Lung (tissue), 12 donors: ENCODE results near the gene KLK12. TPM values are rescaled to one million over a fixed set of nuclear protein-coding genes. Genes with fewer than 3 reads are reported as not detected.

Experiments used
- ATAC-seq: fragments of 200-7000 bp; cut with Tn5 transposase; one replicate; pipeline ENCODE4 v1.9.1; 2020; ENCODE audit warnings: moderate number of reproducible peaks; ENCODE audit not compliant: insufficient read depth, low FRiP score
- DNase-seq, 3 donors: peaks; one replicate each; pipeline ENCODE4 v3.0.0-alpha.2; 2013 to 2017
- H3K27ac ChIP-seq, 2 donors: one replicate each; pipeline ENCODE4 v1.5.1; 2013; ENCODE audit warnings: mild to moderate bottlenecking in 2 of 2, moderate library complexity in 2 of 2, control low read depth in 1 of 2, inconsistent platforms in 1 of 2, low read depth in 1 of 2, low read length in 1 of 2
- H3K27me3 ChIP-seq, 3 donors: one replicate each; pipeline ENCODE4 v1.5.1; 2013; ENCODE audit warnings: low read length in 2 of 3; ENCODE audit not compliant: control insufficient read depth in 3 of 3, insufficient read depth in 3 of 3
- H3K36me3 ChIP-seq, 4 donors: one replicate each; pipeline ENCODE4 v1.5.1; 2013; ENCODE audit warnings: low read length in 4 of 4, mild to moderate bottlenecking in 1 of 4, moderate library complexity in 1 of 4; ENCODE audit not compliant: control insufficient read depth in 4 of 4, insufficient read depth in 4 of 4
- H3K4me1 ChIP-seq, 5 donors: one replicate each; pipeline ENCODE4 v1.5.1; 2013; ENCODE audit warnings: low read length in 5 of 5, mild to moderate bottlenecking in 2 of 5, moderate library complexity in 1 of 5; ENCODE audit not compliant: control insufficient read depth in 5 of 5, insufficient read depth in 5 of 5
- H3K4me3 ChIP-seq: one replicate; pipeline ENCODE4 v1.5.1; 2013; ENCODE audit warnings: mild to moderate bottlenecking, control low read depth, moderate library complexity
- H3K9ac ChIP-seq, 2 donors: one replicate each; pipeline ENCODE4 v1.5.1; 2013; ENCODE audit warnings: low read length in 2 of 2, control low read depth in 1 of 2; ENCODE audit not compliant: insufficient read depth in 1 of 2
- H3K9me3 ChIP-seq, 4 donors: one replicate each; pipeline ENCODE4 v1.5.1; 2013; ENCODE audit warnings: low read length in 3 of 4, mild to moderate bottlenecking in 1 of 4, moderate library complexity in 1 of 4; ENCODE audit not compliant: control insufficient read depth in 4 of 4, insufficient read depth in 3 of 4
- WGBS, 2 donors: extraction: QIAGEN DNeasy Blood & Tissue Kit; methylation state at CpG; one replicate each; pipeline ENCODE4 v1.1.7; 2013; 5-methylcytosine and 5-hydroxymethylcytosine counted together
- polyA plus RNA-seq, 2 donors: library from polyadenylated mRNA; stranded (reverse); fragments of 200-250 nt; gene quantifications; one replicate each; pipeline ENCODE4 v1.2.1, GENCODE V29; 2013
- total RNA-seq, 2 donors: library from RNA; depleted of rRNA in 1 of 2; stranded (reverse); fragments of >200 nt in 1 of 2; gene quantifications; one replicate each; pipeline ENCODE4 v1.2.1, GENCODE V29; 2014 to 2021
- TF ChIP-seq, protein P1 (sequence below): IDR thresholded peaks from 2 replicates; pipeline ENCODE4 v1.5.1; 2012; ENCODE audit warnings: mild to moderate bottlenecking; ENCODE audit errors: control extremely low read depth, extremely low read depth
- donor health status: control.
- donor health status: control.
- donor health status: Bipolar disorder and iron deficiency.
- donor health status: healthy.
- donor health status: DM: yes; HTN: yes; CAD: no.

Gene KLK12
- total and polyA plus RNA-seq, 4 donors = 1.9 to 14.4 (median 8.4) TPM

GRCh38 chr19:50982186-50982585 is 52.6 kb downstream of the KLK12 start:
- H3K9me3 ChIP-seq = peaks cover 0 to 4% (median 0%) of the 10 kb centered on the region in 4 donors
- ATAC-seq (no peak), DNase-seq (no peak)
- no peak overlapping the region for H3K4me3 ChIP-seq
- no peaks in the 10 kb centered on the region for H3K36me3 ChIP-seq
- H3K9ac ChIP-seq = no peak overlapping the region
- no peaks in the 10 kb centered on the region for H3K4me1 ChIP-seq
- H3K27ac ChIP-seq = no peak overlapping the region
- TF ChIP-seq, protein P1, sequence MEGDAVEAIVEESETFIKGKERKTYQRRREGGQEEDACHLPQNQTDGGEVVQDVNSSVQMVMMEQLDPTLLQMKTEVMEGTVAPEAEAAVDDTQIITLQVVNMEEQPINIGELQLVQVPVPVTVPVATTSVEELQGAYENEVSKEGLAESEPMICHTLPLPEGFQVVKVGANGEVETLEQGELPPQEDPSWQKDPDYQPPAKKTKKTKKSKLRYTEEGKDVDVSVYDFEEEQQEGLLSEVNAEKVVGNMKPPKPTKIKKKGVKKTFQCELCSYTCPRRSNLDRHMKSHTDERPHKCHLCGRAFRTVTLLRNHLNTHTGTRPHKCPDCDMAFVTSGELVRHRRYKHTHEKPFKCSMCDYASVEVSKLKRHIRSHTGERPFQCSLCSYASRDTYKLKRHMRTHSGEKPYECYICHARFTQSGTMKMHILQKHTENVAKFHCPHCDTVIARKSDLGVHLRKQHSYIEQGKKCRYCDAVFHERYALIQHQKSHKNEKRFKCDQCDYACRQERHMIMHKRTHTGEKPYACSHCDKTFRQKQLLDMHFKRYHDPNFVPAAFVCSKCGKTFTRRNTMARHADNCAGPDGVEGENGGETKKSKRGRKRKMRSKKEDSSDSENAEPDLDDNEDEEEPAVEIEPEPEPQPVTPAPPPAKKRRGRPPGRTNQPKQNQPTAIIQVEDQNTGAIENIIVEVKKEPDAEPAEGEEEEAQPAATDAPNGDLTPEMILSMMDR = no peak
- peaks cover 0 to 9% (median 2%) of the 10 kb centered on the region in 3 donors for H3K27me3 ChIP-seq
- WGBS, 2 donors = 73 to 84% methylated on average over 4 of the region's 4 CpGs

GRCh38 chr19:50981587-50982146 is 53.1 kb downstream of the KLK12 start:
- TF ChIP-seq, protein P1 = no peak
- peaks cover 0 to 9% (median 2%) of the 10 kb centered on the region in 3 donors for H3K27me3 ChIP-seq
- ATAC-seq = no peak

GRCh38 chr19:50980208-50980607 is 54.6 kb downstream of the KLK12 start:
- Histone ChIP-seq H3K9ac (no peak overlapping the region), H3K36me3 (no peaks in the 10 kb centered on the region), H3K4me3 (no peak overlapping the region), H3K27me3 (peaks cover 0 to 9% (median 2%) of the 10 kb centered on the region in 3 donors), H3K27ac (no peak overlapping the region), H3K4me1 (peaks cover 0 to 3% (median 0%) of the 10 kb centered on the region in 5 donors), H3K9me3 (peaks cover 0 to 1% (median 0%) of the 10 kb centered on the region in 4 donors)
- TF ChIP-seq, protein P1 = no peak
- ATAC-seq (no peak), DNase-seq (no peak)
- 59 to 84% methylated on average over 13 of the region's 13 CpGs for WGBS, 2 donors

More at GRCh38 chr19:50981587-50982146, 53.1 kb downstream of the KLK12 start:
- Histone ChIP-seq H3K9ac (no peak overlapping the region), H3K36me3 (no peaks in the 10 kb centered on the region), H3K4me1 (no peaks in the 10 kb centered on the region), H3K9me3 (peaks cover 0 to 4% (median 0%) of the 10 kb centered on the region in 4 donors), H3K27ac (no peak overlapping the region), H3K4me3 (no peak overlapping the region)
- WGBS, 2 donors = 48 to 66% methylated on average over 11 of the region's 11 CpGs
- no peak for DNase-seq

DNA sequence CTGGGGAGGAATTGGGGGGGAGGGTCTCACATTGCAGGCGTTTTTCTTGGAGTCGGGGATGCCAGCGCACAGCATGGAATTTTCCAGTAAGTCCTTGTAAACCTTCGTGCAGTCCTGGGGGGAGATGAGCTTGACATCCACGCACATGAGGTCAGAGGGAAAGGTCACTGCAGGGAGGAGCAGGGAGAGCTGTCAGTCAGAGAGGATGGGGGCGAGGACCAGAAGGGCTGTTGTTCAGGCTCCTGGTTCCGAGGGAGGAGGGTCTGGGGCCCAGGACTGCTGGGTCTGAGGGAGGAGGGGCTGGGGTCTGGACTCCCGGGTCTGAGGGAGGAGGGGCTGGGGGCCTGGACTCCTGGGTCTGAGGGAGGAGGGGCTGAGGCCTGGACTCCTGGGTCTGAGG is 55.0 kb downstream of the KLK12 start:
- 42 to 57% methylated on average over 8 of the region's 8 CpGs for WGBS, 2 donors
- H3K4me1 ChIP-seq = peaks cover 0 to 3% (median 0%) of the 10 kb centered on the region in 5 donors

More for the DNA sequence above, 55.0 kb downstream of the KLK12 start:
- TF ChIP-seq, protein P1 = no peak
- peaks cover 0 to 1% (median 0%) of the 10 kb centered on the region in 4 donors for H3K9me3 ChIP-seq
- ATAC-seq (no peak), DNase-seq (no peak)
- H3K27me3 ChIP-seq = peaks cover 0 to 9% (median 2%) of the 10 kb centered on the region in 3 donors
- no peak overlapping the region for H3K27ac ChIP-seq
- no peak overlapping the region for H3K4me3 ChIP-seq
- no peaks in the 10 kb centered on the region for H3K36me3 ChIP-seq
- no peak overlapping the region for H3K9ac ChIP-seq
